ENCODE measurements around the gene LDB2. TPM values are rescaled to one million over a fixed set of nuclear protein-coding genes. Genes with fewer than 3 reads are reported as not detected.

LDB2 gene
- polyA plus RNA-seq, 2 donors, result 3.5 to 4.4 TPM

DNA sequence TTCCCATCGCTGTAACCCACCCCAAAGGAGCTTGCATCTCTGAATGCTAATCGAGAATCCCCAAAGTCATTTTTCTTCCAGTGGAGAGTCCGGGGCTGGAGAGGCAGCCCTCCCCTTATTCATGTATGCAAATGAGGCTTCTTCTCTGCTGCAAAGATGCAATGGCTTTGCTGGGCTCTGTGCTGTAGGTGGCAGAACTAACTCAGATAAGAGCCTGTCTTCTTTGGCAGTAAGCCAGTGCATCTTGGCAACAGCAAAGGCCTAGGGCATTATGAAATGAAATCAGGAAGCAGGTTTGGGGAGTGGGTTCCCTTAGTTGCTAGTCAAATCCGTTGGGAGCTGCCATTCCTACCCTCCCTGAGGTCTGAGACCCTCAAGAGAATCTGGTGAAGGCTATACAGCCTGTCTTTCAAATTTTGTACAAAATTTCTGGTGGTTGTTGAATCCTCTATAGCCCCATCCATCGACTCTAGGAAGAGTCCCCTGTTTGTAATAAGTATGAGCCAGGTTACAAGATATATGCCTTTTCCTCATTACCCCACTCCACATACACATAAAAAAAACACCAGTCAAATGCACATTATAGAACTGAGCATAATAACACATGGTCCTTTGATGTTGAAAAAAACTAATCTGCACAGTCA lies 381.5 kb downstream of the LDB2 start:
- H3K4me1 ChIP-seq (ENCODE audit: control insufficient read depth in 2 of 2, insufficient read depth in 2 of 2, low read length in 1 of 2), result no peaks in the 10 kb centered on the region
- H3K9me3 ChIP-seq (ENCODE audit: control insufficient read depth in 2 of 2, insufficient read depth in 1 of 2, low read depth in 1 of 2, low read length in 1 of 2), result no peaks in the 10 kb centered on the region
- no peak overlapping the region for H3K4me3 ChIP-seq (ENCODE audit: low read depth in 1 of 2, low read length in 2 of 2)
- no peaks in the 10 kb centered on the region for H3K27me3 ChIP-seq (ENCODE audit: control insufficient read depth in 1 of 2, insufficient read depth in 2 of 2, low read length in 2 of 2)
- 42 to 44% methylated on average over 5 of the region's 5 CpGs for WGBS, 2 donors
- H3K36me3 ChIP-seq (ENCODE audit: control insufficient read depth in 2 of 2, insufficient read depth in 2 of 2, low read length in 1 of 2), result no peaks in the 10 kb centered on the region
- H3K27ac ChIP-seq (ENCODE audit: low read depth in 2 of 2, low read length in 1 of 2), result no peak overlapping the region

DNA sequence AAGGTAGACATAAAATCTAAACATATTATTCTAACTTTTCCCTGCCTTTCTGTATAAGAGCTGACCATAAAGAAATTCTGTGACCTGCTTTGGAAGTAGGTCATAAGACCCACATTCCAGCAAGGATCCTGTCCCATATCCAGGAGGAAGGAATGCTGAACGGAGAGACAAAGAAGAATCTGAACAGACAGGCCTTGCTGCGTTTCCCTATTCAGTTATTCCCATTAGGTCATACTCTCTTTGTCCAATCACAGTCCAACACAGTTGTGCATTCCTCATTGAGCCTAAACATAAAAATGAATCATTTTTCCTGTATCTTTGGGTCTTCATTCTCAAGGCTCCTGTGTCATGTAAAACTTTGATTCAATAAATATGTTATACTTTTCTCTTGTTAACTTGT lies 384.6 kb downstream of the LDB2 start:
- Histone ChIP-seq H3K9me3 (ENCODE audit: control insufficient read depth in 2 of 2, insufficient read depth in 1 of 2, low read depth in 1 of 2, low read length in 1 of 2) (no peaks in the 10 kb centered on the region), H3K27me3 (ENCODE audit: control insufficient read depth in 1 of 2, insufficient read depth in 2 of 2, low read length in 2 of 2) (no peaks in the 10 kb centered on the region), H3K27ac (ENCODE audit: low read depth in 2 of 2, low read length in 1 of 2) (no peak overlapping the region), H3K4me1 (ENCODE audit: control insufficient read depth in 2 of 2, insufficient read depth in 2 of 2, low read length in 1 of 2) (no peaks in the 10 kb centered on the region), H3K4me3 (ENCODE audit: low read depth in 1 of 2, low read length in 2 of 2) (no peak overlapping the region), H3K36me3 (ENCODE audit: control insufficient read depth in 2 of 2, insufficient read depth in 2 of 2, low read length in 1 of 2) (no peaks in the 10 kb centered on the region)
- WGBS, 2 donors, result 75 to 81% methylated on average over 2 of the region's 2 CpGs

DNA sequence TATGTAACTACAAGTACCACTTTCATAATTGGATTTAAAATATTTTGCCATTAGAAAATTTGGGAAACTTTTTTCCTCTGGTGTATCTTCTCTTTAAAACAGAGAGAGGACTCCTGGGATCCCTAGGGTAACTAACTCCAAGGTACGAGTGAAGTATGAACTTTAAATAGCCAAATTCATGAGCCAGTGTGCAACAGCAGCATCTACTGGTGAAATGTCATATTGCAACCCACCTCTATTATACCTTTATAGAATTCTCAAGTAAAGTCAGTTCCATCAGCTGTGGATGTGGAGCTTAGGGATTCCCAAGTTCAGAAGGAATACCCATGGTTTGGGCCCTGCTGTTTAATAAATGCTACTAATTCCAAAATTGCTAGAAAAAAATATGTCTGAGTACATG lies 389.5 kb downstream of the LDB2 start:
- no peak overlapping the region for H3K4me3 ChIP-seq (ENCODE audit: low read depth in 1 of 2, low read length in 2 of 2)
- H3K27ac ChIP-seq (ENCODE audit: low read depth in 2 of 2, low read length in 1 of 2), result no peak overlapping the region
- 56 to 80% methylated on average over 1 of the region's 1 CpG for WGBS, 2 donors
- no peaks in the 10 kb centered on the region for H3K9me3 ChIP-seq (ENCODE audit: control insufficient read depth in 2 of 2, insufficient read depth in 1 of 2, low read depth in 1 of 2, low read length in 1 of 2)
- no peaks in the 10 kb centered on the region for H3K4me1 ChIP-seq (ENCODE audit: control insufficient read depth in 2 of 2, insufficient read depth in 2 of 2, low read length in 1 of 2)
- H3K36me3 ChIP-seq (ENCODE audit: control insufficient read depth in 2 of 2, insufficient read depth in 2 of 2, low read length in 1 of 2), result no peaks in the 10 kb centered on the region
- H3K27me3 ChIP-seq (ENCODE audit: control insufficient read depth in 1 of 2, insufficient read depth in 2 of 2, low read length in 2 of 2), result no peaks in the 10 kb centered on the region

DNA sequence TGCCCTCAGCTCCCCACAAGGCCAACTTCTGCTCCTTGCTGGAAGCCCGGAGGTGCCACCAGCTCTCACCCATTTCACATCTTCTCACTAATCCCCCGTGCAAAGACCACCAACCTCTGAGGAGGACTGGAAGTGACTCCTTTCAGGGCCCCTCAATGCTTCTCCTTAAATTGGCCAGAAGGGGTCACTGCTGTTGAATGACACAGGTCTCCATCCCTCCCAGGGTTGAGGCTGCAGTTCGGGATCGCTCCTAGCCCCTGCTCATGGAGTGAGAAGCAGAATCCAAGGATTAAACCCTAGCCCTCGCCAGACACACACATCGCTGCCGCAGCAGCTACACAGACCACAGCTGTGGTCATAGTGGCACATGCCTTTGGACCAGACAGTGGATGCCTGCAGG lies 392.7 kb downstream of the LDB2 start:
- Histone ChIP-seq H3K27ac (ENCODE audit: low read depth in 2 of 2, low read length in 1 of 2) (no peak overlapping the region), H3K27me3 (ENCODE audit: control insufficient read depth in 1 of 2, insufficient read depth in 2 of 2, low read length in 2 of 2) (no peaks in the 10 kb centered on the region), H3K4me3 (ENCODE audit: low read depth in 1 of 2, low read length in 2 of 2) (no peak overlapping the region), H3K4me1 (ENCODE audit: control insufficient read depth in 2 of 2, insufficient read depth in 2 of 2, low read length in 1 of 2) (no peaks in the 10 kb centered on the region), H3K36me3 (ENCODE audit: control insufficient read depth in 2 of 2, insufficient read depth in 2 of 2, low read length in 1 of 2) (no peaks in the 10 kb centered on the region), H3K9me3 (ENCODE audit: control insufficient read depth in 2 of 2, insufficient read depth in 1 of 2, low read depth in 1 of 2, low read length in 1 of 2) (no peaks in the 10 kb centered on the region)
- 74 to 80% methylated on average over 7 of the region's 7 CpGs for WGBS, 2 donors

DNA sequence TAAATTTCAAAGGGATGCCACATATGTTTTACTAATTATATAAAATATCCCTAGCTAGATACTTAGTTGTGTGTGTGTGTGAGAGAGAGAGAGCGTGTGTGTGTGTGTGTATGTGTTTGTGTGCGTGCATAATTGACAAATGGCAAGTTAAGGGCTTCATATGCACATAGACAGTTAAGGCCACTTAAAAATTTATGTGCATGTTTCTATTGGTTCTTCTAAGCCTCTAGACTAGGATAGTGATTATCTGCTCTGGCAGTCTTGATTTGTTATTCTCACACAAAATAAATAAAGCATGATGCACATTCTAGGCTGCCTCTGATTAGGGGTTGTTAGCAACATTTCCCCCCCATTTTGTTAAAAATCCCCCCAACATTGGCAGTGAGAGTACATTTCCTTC lies 393.2 kb downstream of the LDB2 start:
- whole genome bisulfite sequencing, 2 donors, result 92 to 93% methylated on average over 2 of the region's 2 CpGs
- H3K36me3 ChIP-seq (ENCODE audit: control insufficient read depth in 2 of 2, insufficient read depth in 2 of 2, low read length in 1 of 2), result no peaks in the 10 kb centered on the region
- no peak overlapping the region for H3K4me3 ChIP-seq (ENCODE audit: low read depth in 1 of 2, low read length in 2 of 2)
- H3K9me3 ChIP-seq (ENCODE audit: control insufficient read depth in 2 of 2, insufficient read depth in 1 of 2, low read depth in 1 of 2, low read length in 1 of 2), result no peaks in the 10 kb centered on the region
- H3K4me1 ChIP-seq (ENCODE audit: control insufficient read depth in 2 of 2, insufficient read depth in 2 of 2, low read length in 1 of 2), result no peaks in the 10 kb centered on the region
- H3K27ac ChIP-seq (ENCODE audit: low read depth in 2 of 2, low read length in 1 of 2), result no peak overlapping the region
- H3K27me3 ChIP-seq (ENCODE audit: control insufficient read depth in 1 of 2, insufficient read depth in 2 of 2, low read length in 2 of 2), result no peaks in the 10 kb centered on the region

DNA sequence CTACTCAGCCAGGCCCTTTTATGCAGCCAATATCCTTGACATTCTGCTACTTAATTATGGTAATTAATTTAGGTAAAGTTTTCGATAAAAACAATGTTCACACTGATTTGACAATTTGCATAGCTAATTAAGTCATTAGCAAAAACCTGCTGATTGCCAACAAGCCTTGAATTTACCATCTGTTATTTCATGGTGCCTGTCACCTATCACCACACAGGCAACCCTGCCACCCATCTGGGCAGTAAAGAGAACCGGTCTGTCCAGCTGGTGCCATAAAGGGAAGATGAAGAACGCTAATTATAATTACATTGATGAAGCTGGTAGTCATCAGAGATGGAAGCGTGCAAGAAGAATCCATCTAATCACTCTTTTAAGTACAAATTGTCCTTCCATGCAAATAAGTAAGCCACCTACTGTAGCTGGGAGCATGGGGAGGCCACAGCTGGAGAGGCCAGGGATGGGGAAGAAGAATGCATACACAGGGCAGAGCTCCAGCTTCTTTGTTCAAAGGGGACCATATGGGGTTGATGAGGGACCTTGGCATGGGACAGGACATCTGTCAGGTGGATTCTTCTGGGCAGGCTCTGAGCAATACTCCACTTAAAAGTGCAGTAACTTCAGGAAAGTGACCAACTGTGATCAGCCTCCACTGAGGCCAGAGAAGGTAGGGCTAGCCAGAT lies 394.9 kb downstream of the LDB2 start:
- Histone ChIP-seq H3K36me3 (ENCODE audit: control insufficient read depth in 2 of 2, insufficient read depth in 2 of 2, low read length in 1 of 2) (no peaks in the 10 kb centered on the region), H3K27me3 (ENCODE audit: control insufficient read depth in 1 of 2, insufficient read depth in 2 of 2, low read length in 2 of 2) (no peaks in the 10 kb centered on the region)

DNA sequence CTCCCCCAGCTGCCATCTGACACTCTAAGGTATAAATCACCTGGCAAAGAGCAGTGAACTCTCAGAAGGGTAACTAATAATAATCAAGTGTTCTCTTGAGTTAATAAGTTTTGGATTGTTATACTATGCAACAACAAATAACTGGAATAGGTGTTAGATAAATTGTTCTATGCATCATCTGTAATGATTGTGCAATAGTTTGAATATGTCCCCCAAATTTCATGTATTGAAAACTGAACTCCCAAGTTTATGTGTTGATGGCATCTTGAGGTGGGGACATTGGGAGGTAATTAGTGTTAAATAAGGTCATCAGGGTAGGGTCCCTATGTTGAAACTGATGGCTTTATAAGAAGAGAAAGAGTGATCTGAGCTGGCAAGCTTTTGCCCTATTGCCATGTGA lies 399.5 kb downstream of the LDB2 start:
- no peak overlapping the region for H3K4me3 ChIP-seq (ENCODE audit: low read depth in 1 of 2, low read length in 2 of 2)
- no peak overlapping the region for H3K27ac ChIP-seq (ENCODE audit: low read depth in 2 of 2, low read length in 1 of 2)
- H3K9me3 ChIP-seq (ENCODE audit: control insufficient read depth in 2 of 2, insufficient read depth in 1 of 2, low read depth in 1 of 2, low read length in 1 of 2), result no peaks in the 10 kb centered on the region
- no peaks in the 10 kb centered on the region for H3K27me3 ChIP-seq (ENCODE audit: control insufficient read depth in 1 of 2, insufficient read depth in 2 of 2, low read length in 2 of 2)
- H3K36me3 ChIP-seq (ENCODE audit: control insufficient read depth in 2 of 2, insufficient read depth in 2 of 2, low read length in 1 of 2), result no peaks in the 10 kb centered on the region
- no peaks in the 10 kb centered on the region for H3K4me1 ChIP-seq (ENCODE audit: control insufficient read depth in 2 of 2, insufficient read depth in 2 of 2, low read length in 1 of 2)

More for the DNA sequence above, 394.9 kb downstream of the LDB2 start:
- H3K4me3 ChIP-seq (ENCODE audit: low read depth in 1 of 2, low read length in 2 of 2), result no peak overlapping the region
- H3K9me3 ChIP-seq (ENCODE audit: control insufficient read depth in 2 of 2, insufficient read depth in 1 of 2, low read depth in 1 of 2, low read length in 1 of 2), result no peaks in the 10 kb centered on the region
- H3K4me1 ChIP-seq (ENCODE audit: control insufficient read depth in 2 of 2, insufficient read depth in 2 of 2, low read length in 1 of 2), result no peaks in the 10 kb centered on the region
- H3K27ac ChIP-seq (ENCODE audit: low read depth in 2 of 2, low read length in 1 of 2), result no peak overlapping the region
- 86 to 87% methylated on average over 4 of the region's 4 CpGs for WGBS, 2 donors

DNA sequence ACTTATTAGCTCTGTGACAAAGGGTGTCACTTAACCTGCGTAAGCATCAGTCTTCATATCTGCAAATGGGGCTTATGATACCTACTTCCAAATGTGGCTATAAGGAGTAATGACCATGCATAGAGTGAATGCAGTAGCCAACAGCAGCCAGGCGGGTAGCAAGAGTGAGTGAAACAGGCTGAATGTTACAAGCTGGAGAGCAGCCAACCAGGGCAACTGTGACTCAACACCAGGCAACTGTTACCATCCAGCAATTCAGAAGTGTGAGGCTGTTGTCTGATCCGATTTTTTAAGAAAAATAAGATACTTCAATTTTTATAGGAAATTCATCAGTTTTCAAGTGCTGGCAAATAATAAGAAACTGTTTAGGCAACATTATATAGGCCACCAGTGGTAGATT lies 401.9 kb downstream of the LDB2 start:
- no peaks in the 10 kb centered on the region for H3K36me3 ChIP-seq (ENCODE audit: control insufficient read depth in 2 of 2, insufficient read depth in 2 of 2, low read length in 1 of 2)
- 77 to 81% methylated on average over 3 of the region's 3 CpGs for WGBS, 2 donors
- H3K27ac ChIP-seq (ENCODE audit: low read depth in 2 of 2, low read length in 1 of 2), result no peak overlapping the region
- H3K9me3 ChIP-seq (ENCODE audit: control insufficient read depth in 2 of 2, insufficient read depth in 1 of 2, low read depth in 1 of 2, low read length in 1 of 2), result no peaks in the 10 kb centered on the region
- H3K4me3 ChIP-seq (ENCODE audit: low read depth in 1 of 2, low read length in 2 of 2), result no peak overlapping the region
- no peaks in the 10 kb centered on the region for H3K27me3 ChIP-seq (ENCODE audit: control insufficient read depth in 1 of 2, insufficient read depth in 2 of 2, low read length in 2 of 2)
- no peaks in the 10 kb centered on the region for H3K4me1 ChIP-seq (ENCODE audit: control insufficient read depth in 2 of 2, insufficient read depth in 2 of 2, low read length in 1 of 2)

DNA sequence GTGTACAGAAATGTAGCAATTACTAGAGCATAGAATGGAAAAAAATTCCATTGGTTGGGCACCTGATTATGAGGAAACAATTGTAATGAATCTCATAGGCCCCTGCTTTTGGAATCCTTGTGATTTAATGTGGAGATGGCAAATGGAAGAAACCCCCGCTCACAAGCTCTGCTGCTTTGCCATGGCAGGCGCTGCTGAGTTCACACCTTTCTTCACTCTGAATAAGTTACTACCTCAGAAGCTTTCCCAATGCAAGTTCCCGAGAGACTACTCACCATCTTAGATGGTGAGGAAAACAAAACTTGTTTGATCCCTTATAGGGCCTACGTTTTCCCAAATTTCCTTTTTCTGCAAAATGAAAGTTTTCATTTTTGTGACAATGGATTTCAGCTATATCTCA lies 405.6 kb downstream of the LDB2 start:
- H3K4me3 ChIP-seq (ENCODE audit: low read depth in 1 of 2, low read length in 2 of 2), result no peak overlapping the region
- H3K9me3 ChIP-seq (ENCODE audit: control insufficient read depth in 2 of 2, insufficient read depth in 1 of 2, low read depth in 1 of 2, low read length in 1 of 2), result no peaks in the 10 kb centered on the region
- H3K36me3 ChIP-seq (ENCODE audit: control insufficient read depth in 2 of 2, insufficient read depth in 2 of 2, low read length in 1 of 2), result no peaks in the 10 kb centered on the region
- no peak overlapping the region for H3K27ac ChIP-seq (ENCODE audit: low read depth in 2 of 2, low read length in 1 of 2)
- no peaks in the 10 kb centered on the region for H3K4me1 ChIP-seq (ENCODE audit: control insufficient read depth in 2 of 2, insufficient read depth in 2 of 2, low read length in 1 of 2)
- no peaks in the 10 kb centered on the region for H3K27me3 ChIP-seq (ENCODE audit: control insufficient read depth in 1 of 2, insufficient read depth in 2 of 2, low read length in 2 of 2)
- WGBS, 2 donors, result 92 to 93% methylated on average over 4 of the region's 4 CpGs

DNA sequence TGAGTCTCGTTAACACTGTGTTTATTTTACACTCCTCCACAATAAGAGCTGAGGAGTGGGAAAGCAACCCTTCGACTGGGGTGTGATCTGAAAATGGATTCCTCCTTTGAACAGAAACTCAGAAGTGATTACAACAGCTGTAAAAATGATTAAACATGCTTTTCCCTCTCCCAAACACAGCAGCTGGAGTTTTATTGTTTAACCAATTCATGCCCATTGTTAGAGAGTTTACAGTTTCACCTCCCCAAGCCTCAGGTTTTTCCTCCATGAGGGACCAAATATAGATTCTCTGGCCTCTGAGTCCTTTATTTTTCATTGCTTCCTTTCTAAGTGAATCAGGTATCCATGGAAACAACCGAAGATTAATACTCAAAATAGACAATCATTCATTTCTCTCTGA lies 409.2 kb downstream of the LDB2 start:
- Histone ChIP-seq H3K4me3 (ENCODE audit: low read depth in 1 of 2, low read length in 2 of 2) (no peak overlapping the region), H3K9me3 (ENCODE audit: control insufficient read depth in 2 of 2, insufficient read depth in 1 of 2, low read depth in 1 of 2, low read length in 1 of 2) (no peaks in the 10 kb centered on the region), H3K27me3 (ENCODE audit: control insufficient read depth in 1 of 2, insufficient read depth in 2 of 2, low read length in 2 of 2) (no peaks in the 10 kb centered on the region), H3K4me1 (ENCODE audit: control insufficient read depth in 2 of 2, insufficient read depth in 2 of 2, low read length in 1 of 2) (no peaks in the 10 kb centered on the region), H3K27ac (ENCODE audit: low read depth in 2 of 2, low read length in 1 of 2) (no peak overlapping the region), H3K36me3 (ENCODE audit: control insufficient read depth in 2 of 2, insufficient read depth in 2 of 2, low read length in 1 of 2) (no peaks in the 10 kb centered on the region)
- WGBS, 2 donors, result 41 to 52% methylated on average over 3 of the region's 3 CpGs
